ENCODE measurements around the gene APOE.
"Not testable (repeated sequence)": the region's sequence is repeated elsewhere in the genome, so short reads cannot be mapped to it uniquely, and the experiment has no call there.

Gene APOE

DNA sequence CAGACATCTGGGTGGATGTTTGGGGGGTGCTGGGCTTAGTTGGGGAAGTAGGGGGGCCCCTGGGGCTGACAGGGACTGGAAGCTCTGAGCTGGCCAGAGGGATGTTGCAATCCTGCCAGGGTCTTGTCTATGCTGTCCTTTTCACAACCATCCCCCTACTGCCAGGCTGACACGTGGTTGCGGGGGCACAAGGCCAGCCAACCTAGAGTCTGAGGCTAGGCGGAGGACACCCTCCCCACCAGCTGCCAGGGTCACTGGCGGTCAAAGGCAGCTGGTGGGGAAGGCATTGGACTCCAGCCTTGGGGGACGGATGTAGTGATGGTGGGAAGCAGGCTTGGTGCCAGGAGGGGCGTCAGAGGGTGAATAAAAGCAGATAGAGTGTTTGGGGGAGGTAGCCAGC is 7.3 kb downstream of the APOE start:
- no peak for DNase-seq

- not testable (repeated sequence) for DNase-seq
Measured at GRCh38 chr19:44913512-44914432, 8.2 kb downstream of the APOE start.

GRCh38 chr19:44914433-44915206 is 9.0 kb downstream of the APOE start, which contains the start of gene APOC1:
Gene APOC1, plus strand, starts transcription at chr19:44914608. Its CDS starts 284 bp downstream, at chr19:44914892.
- peak; percentile 24 to 70 for DNase-seq

DNA sequence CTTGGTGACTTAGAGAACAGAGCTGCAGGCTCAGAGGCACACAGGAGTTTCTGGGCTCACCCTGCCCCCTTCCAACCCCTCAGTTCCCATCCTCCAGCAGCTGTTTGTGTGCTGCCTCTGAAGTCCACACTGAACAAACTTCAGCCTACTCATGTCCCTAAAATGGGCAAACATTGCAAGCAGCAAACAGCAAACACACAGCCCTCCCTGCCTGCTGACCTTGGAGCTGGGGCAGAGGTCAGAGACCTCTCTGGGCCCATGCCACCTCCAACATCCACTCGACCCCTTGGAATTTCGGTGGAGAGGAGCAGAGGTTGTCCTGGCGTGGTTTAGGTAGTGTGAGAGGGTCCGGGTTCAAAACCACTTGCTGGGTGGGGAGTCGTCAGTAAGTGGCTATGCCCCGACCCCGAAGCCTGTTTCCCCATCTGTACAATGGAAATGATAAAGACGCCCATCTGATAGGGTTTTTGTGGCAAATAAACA is 18.7 kb downstream of the APOE start:
- no peak for DNase-seq

GRCh38 chr19:44925114-44925891 is 19.7 kb downstream of the APOE start:
- no peak for DNase-seq

DNA sequence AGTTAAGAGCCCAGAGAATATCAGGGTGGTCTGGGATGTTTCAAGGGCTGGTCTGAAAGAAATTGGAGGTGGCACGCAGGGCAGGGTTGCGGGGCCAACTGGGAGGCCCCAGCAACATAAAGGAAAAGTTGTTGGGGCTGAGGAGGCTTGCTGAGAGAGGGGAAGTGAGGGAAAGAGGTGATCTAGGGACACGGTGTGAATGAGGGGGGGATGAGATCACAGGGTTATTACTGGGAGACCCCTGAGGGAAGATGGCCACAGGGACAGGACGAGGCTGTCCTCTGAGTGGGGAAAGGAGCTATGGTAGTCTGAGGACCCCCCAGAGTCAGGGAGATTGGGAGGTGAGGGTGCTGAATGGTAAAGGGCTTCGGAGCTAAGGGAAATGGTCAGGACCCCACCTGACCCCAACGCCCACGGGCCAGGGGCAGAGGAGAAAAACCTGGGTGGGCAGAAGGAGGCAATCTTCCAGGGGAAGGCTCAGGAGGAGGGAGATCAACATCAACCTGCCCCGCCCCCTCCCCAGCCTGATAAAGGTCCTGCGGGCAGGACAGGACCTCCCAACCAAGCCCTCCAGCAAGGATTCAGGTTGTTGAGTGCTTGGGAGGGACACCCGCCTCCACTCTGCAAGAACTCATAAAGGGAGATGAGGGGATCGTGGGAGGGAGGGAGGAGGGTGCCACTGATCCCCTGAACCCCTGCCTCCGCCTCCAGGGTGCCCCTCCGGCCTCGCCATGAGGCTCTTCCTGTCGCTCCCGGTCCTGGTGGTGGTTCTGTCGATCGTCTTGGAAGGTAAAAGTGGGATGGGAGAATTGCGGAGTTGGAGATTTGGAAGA is 20.9 kb downstream of the APOE start:
- DNase-seq, result not testable (repeated sequence)

GRCh38 chr19:44927746-44928145 is 22.1 kb downstream of the APOE start:
- no peak for DNase-seq

- no peak for DNase-seq
Measured at GRCh38 chr19:44930088-44930487, 24.5 kb downstream of the APOE start.

DNA sequence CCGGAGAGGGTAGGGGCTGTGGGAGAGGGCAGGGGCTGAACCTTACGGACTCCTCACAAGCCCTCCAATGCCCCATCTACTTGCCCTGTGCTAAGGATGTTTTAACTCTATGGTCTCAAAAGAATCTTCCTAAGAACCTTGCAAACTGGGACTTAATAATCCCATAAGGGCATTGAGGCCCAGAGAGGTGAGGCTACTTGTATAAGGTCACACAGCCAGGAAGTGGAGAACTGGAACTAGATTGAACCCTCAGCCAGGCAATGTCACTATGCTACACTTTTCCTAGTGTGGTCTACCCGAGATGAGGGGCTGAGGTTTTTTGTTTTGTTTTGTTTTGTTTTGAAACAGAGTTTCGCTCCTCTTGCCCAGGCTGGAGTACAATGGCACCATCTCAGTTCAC is 25.9 kb downstream of the APOE start:
- DNase-seq, result no peak

DNA sequence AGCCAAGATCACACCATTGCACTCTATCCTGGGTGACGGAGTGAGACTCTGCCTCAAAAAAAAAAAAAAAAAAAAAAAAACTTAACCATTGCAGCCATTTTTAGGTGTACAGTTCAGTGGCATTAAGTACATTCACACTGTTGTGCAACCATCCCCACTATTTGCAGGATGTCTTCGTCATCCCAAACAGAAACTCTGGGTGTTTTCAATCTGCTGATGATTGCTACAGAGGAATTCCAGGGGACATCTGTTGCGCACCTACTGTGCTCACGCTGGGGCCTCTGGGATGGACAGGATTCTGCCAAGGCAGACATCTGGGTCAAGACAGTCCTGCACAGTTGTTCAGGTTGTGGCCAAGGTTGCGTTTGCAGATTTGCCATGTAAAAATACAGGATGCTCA is 34.1 kb downstream of the APOE start:
- no peak for DNase-seq

GRCh38 chr19:44942067-44942571 is 36.5 kb downstream of the APOE start, which contains the start of gene APOC4:
Gene APOC4, plus strand, starts transcription at chr19:44942237. Its CDS starts 41 bp downstream, at chr19:44942278.
- DNase-seq, result no peak

DNA sequence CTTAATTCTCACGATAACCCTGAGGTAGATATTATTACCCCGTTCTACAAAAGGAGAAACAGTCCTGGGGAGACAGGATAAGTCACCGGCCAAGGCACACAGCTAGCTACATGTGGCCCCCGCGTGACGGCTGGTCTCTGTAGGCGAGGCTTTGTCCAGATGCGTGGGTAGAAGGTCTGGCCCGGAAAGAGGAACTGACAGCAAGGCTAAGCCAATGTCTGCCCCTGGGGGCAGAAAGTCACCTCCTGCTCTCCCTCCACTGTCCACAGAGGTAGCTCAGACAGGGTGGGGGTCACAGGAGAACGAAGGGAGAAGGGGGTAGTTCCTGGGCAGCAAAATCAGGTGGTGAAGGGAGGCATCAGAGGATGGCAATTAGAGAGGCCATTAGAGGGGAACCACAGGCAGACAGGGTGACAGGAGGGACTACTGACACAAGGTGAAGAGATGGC is 38.2 kb downstream of the APOE start:
- DNase-seq, result no peak

DNA sequence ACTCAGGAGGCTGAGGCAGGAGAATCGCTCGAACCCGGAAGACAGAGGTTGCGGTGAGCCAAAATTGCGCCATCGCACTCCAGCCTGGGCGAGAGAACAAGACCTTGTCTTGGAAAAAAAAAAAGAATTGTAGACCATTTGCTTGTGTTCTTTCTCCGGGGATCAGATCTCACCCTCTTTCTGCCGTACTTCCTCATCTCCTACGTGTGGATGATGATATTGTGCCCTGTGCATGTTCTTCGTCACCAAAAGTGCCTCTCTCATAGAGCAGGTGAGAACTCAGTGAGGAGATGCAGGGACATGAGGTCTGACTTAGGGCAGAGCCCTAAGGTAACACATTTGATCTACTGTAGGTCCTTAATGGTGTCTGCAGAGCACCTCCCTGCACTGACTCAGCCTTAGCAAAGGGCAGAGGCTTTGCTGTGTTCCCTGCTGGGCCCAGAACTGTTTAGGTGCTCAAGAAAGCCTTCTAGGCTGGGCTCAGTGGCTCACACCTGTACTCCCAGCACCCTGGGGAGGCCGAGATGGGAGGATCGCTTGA is 41.5 kb downstream of the APOE start:
- no peak for DNase-seq

DNA sequence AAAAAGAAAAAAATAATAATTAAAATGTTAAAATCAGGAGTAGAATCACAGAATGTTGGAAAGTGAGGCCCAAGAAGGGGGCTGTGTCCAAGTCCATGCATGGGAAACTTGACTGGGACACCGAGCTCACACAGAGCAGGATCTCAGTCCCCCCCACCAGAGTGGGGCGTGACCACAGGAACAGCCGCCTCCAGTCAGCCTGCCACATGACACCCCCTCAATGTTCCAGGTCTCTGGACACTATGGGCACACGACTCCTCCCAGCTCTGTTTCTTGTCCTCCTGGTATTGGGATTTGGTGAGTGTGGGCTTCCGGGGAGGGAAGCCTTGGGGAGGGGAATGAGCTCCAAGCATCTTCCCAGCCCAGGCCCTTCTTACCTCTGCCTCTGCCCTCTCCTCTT is 42.6 kb downstream of the APOE start:
- no peak for DNase-seq

GRCh38 chr19:44948763-44949374 is 43.3 kb downstream of the APOE start:
- no peak for DNase-seq

- DNase-seq, result no peak
Measured at GRCh38 chr19:44949550-44949949, 44.0 kb downstream of the APOE start.

DNA sequence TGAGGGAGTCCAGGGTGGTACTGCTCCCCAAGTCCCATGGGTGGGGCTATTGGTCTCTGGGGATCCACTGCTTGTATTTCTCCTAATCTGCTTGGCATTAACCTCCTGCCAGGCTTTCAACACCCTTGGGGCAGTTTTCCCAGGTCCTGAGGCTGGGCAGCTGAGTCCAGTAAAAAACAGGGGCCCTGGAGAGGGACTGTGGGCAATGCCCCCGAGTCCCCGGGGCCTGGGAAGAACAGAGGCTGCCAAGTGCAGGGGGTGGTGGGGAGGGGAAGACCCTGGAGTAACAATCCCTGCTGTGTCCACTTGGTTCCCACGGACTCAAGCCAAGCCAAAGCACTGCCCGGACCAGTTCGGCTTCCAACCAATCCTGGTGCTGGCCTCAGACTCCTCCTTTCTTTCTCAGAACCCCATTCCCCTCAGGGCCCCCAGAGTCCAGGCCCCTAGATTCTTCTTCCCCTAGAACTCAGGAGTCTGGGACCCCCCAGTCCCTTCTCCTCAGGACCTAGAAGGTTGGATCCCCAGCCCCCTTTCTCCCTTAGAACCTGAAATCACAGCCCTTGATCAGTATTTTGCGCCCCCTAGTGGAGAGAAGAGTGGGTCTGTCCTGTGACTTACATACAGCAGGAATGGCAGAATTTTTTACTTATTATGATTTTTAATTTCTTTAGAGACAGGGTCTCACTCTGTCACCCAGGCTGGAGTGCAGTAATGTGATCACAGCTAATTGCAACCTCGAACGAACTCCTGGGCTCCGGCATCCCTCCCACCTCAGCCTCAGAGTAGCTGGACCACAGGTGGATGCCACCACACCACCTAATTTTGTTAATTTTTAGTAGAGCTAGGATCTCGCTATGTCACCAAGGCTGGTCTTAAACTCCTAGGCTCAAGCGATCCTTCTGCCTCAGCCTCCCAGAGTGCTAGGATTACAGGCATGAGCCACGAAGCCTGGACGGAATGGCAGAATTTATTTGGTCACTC is 45.9 kb downstream of the APOE start:
- peak in 1 of 2 experiments; percentile 45 for DNase-seq

DNA sequence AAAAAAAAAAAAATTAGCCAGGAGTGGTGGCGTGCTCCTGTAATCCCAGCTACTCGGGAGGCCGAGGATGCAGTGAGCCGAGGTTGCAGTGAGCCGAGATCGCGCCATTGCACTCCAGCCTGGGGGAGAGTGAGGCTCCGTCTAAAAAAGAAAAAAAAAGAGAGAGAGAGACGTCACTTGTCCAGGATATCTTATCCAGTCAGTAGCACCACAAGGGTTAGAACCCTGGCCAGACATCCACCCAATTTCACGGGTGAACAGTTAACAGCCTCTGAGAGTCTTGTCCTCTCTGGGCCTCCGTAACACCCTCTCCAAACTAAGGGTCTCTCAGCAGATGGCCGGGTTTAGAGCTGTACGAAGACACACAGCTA is 48.7 kb downstream of the APOE start:
- DNase-seq, result no peak
